ENCODE measurements around the gene PAPOLA.

- TF ChIP-seq TAF1 (IDR thresholded peaks at IDR 0.05; ENCODE audit: borderline replicate concordance, insufficient read depth, low read length): no peak
- TF ChIP-seq REST (IDR thresholded peaks at IDR 0.05; ENCODE audit: insufficient read depth in 1 of 2, low read depth in 2 of 2, low read length in 2 of 2): no peak
- no peak for TF ChIP-seq POLR2AphosphoS5 (IDR thresholded peaks at IDR 0.05; ENCODE audit: low read depth, low read length)
- no peak for TF ChIP-seq SIN3A (IDR thresholded peaks at IDR 0.05; ENCODE audit: borderline replicate concordance, insufficient read depth, low read length)
Observed at GRCh38 chr14:96580566-96580965, 78.4 kb downstream of the PAPOLA start.

Data from PFSK-1 (cell line).